Stimulated activated CD4-positive, alpha-beta T cell treated with anti-CD3 and anti-CD28 coated beads, Interleukin-15, amount 100 ng/mL, for 48 hours (primary cell): Measurements from ENCODE around the gene ASCC3.
"Not testable (repeated sequence)": the region's sequence is repeated elsewhere in the genome, so short reads cannot be mapped to it uniquely, and the experiment has no call there.

Source experiments
- DNase-seq, 2 donors: peaks; one replicate each; pipeline ENCODE4 v3.0.0-alpha.2; 2020; ENCODE audit warnings: low read depth in 2 of 2

ASCC3 gene, protein sequence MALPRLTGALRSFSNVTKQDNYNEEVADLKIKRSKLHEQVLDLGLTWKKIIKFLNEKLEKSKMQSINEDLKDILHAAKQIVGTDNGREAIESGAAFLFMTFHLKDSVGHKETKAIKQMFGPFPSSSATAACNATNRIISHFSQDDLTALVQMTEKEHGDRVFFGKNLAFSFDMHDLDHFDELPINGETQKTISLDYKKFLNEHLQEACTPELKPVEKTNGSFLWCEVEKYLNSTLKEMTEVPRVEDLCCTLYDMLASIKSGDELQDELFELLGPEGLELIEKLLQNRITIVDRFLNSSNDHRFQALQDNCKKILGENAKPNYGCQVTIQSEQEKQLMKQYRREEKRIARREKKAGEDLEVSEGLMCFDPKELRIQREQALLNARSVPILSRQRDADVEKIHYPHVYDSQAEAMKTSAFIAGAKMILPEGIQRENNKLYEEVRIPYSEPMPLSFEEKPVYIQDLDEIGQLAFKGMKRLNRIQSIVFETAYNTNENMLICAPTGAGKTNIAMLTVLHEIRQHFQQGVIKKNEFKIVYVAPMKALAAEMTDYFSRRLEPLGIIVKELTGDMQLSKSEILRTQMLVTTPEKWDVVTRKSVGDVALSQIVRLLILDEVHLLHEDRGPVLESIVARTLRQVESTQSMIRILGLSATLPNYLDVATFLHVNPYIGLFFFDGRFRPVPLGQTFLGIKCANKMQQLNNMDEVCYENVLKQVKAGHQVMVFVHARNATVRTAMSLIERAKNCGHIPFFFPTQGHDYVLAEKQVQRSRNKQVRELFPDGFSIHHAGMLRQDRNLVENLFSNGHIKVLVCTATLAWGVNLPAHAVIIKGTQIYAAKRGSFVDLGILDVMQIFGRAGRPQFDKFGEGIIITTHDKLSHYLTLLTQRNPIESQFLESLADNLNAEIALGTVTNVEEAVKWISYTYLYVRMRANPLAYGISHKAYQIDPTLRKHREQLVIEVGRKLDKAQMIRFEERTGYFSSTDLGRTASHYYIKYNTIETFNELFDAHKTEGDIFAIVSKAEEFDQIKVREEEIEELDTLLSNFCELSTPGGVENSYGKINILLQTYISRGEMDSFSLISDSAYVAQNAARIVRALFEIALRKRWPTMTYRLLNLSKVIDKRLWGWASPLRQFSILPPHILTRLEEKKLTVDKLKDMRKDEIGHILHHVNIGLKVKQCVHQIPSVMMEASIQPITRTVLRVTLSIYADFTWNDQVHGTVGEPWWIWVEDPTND (N-terminal part only)

DNA sequence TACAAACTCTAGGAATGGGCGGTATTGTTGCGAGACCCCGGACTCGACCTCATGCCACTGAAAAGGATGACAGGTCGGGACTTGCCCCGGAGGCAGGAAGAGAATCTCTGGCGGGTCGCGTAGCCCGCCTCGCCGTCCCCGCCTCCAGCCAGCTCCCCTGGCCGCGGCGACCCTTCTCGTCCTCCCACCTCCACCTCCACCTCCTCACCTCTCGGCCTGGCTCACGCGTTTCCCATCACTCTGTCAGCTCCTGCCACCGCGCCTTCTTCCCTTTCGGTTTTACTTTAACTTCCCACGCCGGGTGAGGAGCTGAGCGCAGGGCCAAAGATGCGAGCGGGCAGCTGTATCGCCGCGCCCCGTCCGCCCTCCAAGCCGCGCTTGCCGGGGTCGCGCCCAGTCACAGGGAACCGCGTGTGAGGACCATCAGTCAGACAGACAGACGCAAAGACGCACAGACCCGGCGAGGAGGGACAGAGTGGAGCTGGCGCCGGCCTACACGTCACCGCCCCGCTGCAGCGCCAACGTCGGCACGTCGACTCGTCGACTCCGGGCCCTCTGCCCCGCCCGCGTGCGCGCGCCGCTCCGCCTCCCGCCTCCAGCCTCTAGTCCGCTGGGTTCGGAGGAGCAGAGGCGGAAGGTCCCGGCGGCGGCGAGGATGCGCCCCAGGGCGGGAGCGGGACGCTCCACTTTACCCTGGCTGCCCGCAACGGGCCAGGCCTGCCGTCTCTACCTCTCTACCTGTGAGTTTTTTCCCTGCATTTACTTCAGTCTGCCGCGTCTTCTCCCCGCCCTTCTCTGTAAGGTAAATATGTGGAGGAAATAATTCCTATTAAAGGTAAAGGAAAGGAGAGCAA is at the start of gene ASCC3:
ASCC3 (minus strand) TSS at position 477 of the 854 bp plus-strand sequence. CDS start 13,332 bp downstream, outside the sequence.
- DNase-seq = peak; percentile 87 to 93

DNA sequence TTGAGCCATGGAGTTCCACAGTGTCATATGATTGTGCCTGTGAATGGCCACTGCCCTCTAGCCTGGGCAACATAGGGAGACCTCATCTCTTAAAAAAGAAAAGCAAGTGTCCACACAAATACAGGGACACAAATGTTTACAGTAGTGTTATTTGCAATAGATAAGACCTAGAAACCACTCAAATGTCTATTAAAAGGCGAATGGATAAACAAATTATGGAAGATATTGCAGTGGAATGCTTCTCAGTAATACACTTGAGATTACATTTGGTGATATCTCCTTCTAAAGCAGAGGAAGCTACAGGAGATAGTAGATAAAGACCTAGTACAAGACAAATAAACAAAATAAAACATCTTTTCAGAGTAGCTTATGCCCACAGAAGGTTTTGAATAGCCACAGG is 44.6 kb upstream of the ASCC3 start:
- DNase-seq = no peak

DNA sequence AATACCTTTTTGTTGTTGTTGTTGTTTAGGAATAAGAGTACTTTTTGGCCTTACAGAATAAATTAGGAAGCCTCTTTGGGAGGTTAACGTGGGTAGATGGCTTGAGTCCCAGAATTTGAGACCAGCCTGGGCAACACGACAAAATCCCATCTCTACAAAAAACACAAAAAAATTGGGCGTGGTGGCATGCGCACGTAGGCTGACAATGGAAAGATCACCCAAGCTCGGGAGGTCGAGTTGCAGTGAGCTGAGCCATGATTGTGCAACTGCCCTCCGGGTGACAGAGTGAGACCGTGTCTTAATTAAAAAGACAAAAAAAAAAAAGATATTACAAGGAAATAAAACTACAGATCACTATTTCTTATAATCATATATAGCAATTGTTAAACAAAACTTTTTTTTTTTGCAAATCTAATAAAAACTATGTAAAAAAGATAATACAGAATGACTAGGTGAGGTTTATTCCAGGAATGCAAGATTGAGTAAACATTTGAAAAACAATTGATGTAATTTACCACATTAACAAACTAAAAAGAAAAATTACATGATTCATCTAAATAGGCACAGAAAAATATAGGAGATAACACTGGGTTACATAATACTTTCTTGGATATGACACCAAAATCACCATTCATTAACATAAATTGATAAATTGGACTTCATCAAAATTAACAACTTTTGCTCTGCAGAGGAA is 43.6 kb upstream of the ASCC3 start:
- DNase-seq = no peak

DNA sequence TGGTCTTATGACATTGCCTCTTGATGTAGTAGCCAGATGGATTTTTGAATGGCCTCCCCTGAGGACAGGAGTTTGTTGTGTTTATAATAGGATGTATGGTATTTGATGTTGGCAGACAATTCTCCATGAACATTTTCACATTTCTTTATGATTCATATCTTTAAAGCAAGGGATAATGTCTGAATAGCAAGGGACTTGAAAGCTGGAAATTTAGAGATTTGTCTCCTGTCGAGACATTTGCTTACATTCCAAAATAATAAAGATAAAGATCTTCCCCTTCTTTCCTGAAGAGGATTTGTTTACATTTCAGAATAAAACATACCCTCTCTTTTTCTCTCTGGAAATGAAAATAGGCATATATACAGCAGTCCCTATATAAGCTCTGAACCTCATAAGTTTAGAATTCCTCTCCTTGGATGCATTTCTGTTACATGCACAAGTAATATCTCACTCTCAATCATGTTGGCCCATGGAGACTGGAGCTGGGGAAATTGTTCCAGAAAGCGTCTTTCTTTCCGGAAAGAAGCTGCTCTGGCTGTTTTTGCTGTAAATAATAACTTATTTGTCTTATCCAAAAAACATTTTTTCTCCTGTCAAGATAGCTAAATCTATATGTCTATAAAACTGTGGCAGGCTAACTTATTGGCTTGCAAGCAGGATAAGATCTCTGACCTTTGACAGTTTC is 42.5 kb upstream of the ASCC3 start:
- DNase-seq = no peak

DNA sequence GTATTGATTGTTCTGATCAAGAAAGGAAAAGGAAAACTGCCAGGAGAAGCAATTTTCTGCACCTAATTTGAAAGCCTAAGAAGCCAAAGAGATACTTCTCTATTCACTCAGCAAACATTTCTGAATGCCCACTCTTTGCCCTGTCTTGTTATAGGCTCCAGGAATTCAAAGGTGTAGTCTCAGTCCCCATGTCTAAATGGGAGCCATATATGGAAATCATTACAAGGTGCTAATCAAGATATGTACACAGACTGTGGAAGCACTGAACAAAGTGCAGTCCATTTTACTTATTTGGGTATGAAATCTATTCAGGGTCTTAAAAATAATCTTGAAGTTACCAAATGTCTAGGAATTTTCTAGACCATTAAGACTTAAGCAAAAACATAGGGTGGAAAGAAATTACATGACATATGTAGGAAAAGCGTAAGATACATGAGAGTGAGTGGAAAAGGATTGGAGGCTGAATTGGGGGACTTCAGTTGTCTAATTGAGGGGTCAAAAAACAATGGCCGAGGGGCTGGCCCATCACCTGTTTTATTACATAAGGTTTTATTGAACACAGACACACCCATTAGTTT is 39.0 kb upstream of the ASCC3 start:
- DNase-seq = no peak

DNA sequence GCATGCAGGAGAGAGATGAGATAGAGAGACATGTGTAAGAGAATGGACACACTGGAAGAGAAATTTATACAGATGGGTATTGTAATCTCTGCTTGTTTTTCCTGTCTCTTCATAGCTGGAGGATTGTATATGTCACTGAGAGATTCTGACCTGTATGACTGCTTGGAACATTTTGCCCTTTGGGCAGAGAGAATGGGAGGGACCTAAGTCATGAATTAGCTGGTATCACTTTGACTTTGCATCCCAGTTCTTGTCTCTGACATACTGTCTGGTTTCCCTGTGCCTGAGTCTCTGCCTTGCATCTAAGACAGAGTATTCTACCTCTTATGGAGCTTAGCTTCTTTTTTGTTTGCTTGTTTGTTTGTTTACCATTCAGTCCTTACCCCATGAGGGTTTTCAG is 37.0 kb upstream of the ASCC3 start:
- no peak for DNase-seq

DNA sequence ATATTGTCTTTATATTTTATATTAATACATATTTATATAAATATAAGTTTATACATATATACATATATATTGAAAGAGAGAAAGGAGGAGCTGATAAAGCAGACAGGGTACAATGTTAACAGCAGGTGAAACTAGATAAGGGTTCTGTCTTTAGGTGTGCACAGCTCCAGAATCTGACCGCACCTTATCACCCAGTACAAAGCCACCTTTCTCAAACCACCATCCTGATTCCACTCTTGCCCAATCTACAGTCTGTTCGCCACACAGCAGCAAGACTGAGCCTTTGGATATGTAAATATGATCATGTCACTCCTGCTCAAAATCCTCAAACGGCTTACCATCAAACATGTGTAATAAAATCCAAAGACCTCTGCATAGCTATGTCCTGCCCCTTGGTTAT is 34.7 kb upstream of the ASCC3 start:
- no peak for DNase-seq

DNA sequence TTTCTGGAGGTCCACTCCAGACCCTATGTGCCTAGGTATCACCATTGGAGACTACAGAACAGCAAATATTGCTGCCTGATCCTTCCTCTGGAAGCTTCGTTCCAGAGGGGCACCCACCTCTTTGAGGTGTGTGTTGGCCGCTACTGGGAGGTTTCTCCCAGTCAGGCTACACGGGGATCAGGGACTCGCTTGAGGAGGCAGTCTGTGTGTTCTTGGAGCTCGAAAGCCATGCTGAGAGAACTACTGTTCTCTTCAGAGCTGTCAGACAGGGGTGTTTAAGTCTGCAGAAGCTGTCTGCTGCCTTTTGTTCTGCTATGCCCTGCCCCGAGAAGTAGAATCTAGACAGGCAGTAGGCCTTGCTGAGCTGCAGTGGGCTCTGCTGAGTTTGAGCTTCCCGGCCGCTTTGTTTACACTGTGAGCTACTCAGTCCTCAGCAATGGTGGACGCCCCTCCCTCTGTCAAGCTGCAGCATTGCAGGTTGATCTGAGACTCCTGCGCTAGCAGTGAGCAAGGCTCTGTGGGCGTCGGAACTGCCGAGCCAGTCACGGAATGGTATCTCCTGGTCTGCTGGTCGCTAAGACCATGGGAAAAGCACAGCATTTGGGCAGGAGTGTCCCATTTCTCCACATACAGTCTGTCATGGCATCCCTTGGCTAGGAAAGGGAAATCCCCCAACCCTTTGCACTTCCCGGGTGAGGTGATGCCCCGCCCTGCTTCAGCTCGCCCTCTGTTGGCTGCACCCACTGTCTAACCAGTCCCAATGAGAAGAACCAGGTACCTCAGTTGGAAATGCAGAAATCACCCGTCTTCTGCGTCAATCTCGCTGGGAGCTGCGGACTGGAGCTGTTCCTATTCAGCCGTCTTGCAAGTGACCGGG is 32.5 kb upstream of the ASCC3 start:
- DNase-seq = no peak

DNA sequence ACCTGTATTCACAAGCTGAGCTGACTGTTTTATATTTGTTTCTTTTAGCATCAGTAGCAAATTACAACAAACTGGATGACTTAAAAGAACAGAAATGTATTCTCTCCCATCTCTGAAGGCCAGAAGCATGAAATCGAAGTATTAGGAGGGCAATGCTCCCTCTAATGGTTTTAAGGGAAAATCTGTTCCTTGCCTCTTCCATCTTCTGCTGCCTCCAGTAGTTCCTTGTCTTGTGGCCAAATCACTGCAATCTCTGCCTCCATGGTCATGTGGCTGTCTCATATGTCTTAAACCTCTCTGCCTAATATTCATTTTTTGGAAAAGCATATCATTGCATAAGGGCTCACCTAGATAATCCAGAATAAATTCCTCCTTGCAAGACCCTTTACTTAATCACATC is 25.2 kb upstream of the ASCC3 start:
- DNase-seq = no peak

DNA sequence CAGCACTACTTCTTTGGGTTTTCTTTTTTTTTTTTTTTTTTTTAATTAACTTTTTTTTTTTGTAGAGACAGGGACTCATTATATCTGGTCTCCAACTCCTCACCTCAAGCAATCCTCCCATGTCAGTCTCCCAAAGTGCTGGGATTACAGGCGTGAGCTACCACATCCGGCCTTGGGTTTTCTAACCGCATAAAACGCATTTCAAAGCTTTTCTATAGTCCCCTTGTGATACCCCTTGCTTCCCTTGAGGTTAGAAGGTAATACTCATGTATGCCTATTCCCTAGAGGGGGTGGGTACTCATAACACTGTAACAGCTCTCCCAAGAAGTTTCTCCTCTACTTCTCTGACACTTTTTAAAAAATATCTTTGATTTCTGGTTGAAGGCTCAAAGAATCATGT is 23.9 kb upstream of the ASCC3 start:
- DNase-seq = no peak

DNA sequence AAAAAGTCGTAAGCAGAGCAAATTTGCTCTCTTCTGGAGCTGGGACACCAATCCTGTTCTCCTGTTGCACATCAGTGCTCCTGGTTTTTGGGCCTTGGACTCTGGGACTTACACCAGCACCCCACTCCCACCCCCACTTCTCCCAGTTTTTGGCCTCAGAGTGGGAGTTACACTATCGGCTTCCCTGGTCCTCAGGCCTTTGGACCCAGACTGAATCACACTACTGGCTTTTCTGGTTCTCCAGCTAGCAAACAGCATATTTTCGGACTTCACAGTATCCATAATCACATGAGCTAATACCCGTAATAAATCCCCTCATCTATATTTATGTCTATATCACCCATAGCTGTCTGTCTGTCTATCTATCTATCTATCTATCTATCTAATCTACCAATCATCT is 23.2 kb upstream of the ASCC3 start:
- no peak for DNase-seq

DNA sequence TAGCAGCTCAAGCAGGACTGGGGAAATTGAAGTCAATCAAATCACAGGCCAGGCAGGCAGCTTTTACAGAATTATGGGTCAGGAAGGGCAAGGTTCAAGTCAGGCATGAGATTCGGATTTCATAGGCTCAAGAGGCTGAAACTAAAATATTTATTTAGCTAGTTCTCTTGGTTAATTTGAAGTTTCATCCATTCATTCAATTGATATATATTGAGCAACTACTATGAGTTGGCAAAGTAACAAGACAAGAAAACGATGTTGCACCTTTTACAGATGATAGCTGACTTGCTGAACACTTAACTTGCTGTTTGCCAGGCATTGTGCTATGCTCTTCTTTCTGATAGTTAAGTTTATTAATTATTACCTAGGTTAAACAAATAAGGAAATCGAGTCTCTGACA is 20.5 kb upstream of the ASCC3 start:
- DNase-seq = no peak

DNA sequence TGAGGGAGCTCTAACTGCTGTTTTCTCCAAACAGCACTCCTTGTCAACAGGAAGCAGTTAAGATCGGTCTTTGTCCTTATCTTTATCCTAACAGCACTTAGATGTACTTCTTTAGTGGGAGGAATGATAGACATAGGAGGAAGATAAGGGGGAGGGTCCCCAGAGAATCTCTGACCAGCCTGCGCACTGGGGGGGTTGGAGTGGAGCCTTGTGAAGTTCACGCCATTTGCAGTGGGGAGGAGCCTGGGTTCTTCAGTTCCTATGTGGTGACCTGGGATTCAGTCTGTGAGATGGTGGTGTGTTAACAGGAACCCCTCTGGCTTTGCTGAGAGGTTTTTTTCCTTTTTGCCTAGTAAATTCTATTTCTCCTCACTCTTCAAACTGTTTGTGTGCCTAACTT is 18.1 kb upstream of the ASCC3 start:
- no peak for DNase-seq

DNA sequence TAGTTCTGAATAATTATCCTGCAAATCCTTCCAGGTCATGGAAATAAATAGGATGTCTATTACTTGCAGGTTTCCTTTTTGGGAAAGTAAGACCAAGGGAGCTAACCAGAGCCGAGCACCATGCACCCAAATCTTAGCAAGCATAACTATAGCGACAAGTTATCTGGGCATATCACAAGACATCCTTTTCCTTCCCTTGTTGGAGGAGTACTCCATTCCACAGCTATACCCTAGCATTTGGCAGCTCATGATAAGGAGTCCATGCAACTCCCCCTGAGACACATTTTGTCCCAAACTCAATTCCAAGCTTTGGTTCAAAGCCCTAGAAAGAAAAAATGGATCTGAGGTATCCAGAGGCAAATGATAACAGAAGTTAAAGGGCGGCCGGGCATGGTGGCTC is 16.5 kb upstream of the ASCC3 start:
- DNase-seq = no peak

DNA sequence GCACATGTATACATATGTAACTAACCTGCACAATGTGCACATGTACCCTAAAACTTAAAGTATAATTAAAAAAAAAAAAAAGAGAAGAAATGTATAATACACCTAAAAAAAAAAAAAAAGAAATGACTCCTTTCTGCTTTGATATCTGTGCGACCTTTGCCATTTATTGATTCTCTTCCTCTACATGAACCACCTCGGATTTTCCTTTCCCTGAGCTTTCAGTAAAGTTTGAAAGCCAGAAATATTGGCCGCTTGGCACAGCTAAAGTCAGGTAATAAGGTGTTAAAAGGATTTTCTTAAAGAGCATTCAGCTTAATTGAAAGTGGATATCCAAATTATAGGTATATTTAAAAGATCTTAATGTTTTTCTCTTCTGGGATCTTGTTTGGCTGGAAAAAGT is 12.6 kb upstream of the ASCC3 start:
- no peak for DNase-seq

DNA sequence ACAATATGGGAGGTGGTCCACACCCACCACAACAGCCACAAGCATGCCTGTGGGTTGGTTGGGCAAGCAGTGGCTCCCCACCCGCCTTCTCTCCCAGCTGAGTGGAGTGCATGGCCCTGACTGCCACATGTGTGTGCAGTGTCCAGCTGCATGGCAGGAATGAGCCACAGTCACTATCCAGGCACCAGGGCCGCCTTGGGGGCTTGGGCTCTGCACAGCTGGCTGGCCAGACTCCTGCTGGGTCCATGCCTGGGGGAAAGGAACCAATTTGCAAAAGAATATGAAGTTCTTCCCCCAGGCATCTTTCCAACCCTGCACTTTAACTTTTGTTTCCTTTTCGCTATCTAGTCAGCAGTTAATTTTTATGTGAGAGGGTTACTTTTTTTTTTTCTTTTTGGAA is 11.6 kb upstream of the ASCC3 start:
- no peak for DNase-seq

DNA sequence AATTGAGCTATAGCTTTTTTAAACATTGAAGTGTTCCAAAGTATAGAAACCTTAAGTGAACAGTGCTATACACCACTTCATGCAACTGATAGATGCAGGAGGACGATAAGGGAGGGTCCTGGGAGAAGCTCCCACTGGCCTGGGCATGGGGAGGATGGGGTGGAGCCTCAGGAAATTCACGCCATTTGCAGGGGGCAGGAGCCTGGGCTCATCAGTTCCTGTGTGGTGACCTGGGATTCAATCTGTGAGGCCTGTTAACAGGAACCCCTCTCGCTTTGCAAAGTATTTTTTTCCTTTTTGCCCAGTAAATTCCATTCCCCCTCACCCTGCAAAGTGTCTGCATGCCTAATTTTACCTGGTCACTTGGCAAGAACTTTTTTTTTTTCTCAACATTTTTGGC is 11.0 kb upstream of the ASCC3 start:
- no peak for DNase-seq

DNA sequence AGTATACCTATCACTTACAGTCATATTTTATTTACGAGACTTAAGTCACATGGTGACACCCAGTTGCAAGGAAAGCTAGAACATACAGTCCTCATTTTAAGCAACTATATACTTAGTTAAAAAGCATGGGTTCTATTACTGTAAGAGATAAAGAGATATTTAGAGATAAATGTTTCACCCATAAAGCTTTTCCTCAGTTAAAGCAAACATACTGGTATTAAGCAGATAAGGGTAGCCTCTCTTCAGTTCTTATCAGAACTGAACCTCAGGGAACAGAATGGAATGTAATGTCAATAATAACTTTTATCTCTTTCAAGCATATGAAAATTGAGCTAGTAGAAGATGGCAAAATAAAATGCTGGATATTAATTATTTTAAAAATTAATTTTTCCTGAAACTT is 9.9 kb upstream of the ASCC3 start:
- DNase-seq = no peak

DNA sequence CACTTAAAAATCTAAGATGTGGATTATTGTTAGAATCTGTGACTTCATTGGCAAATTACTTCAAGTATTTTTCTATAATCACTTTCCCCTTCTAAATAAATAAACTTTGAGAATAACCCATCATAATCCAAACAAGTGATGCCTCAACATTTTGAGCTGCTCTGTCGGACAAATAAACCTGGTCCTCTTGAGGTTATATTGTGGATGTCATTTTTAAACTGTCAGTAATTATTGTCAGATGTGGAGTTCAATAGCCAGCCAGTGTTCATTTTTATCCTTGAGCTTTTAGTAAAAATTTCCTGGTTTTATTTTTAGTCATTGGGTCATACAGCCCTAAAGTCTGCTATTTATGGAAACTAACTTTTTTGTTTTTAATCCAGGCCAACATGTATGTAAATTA is 9.5 kb upstream of the ASCC3 start:
- not testable (repeated sequence) for DNase-seq
